Spleen (tissue), 7 donors: Measurements from ENCODE around the gene LSM14B.
"Not testable (repeated sequence)": the region's sequence is repeated elsewhere in the genome, so short reads cannot be mapped to it uniquely, and the experiment has no call there.

Experiments
- POLR2A ChIP-seq, 3 donors: fragments of 450-650 bp; IDR thresholded peaks; one replicate each; pipeline ENCODE4 v1.5.1; 2017; ENCODE audit warnings: antibody characterized with exemption in 3 of 3, mild to moderate bottlenecking in 1 of 3
- TF ChIP-seq, protein P1 (sequence below), 11 experiments: fragments of 200-600 bp in 7 of 11; fragments of 450-650 bp in 4 of 11; sonication (generic) in 4 of 11; IDR thresholded peaks in 8 of 11; conservative IDR thresholded peaks in 3 of 11; 1 replicate in 7 of 11; 2 replicates in 4 of 11; pipeline versions ENCODE4 v1.4.0 to v1.8.0; 2016 to 2021; ENCODE audit warnings: antibody characterized with exemption in 11 of 11, inconsistent platforms in 4 of 11, mild to moderate bottlenecking in 1 of 11
- donor health status: DM: no; HTN: no; CAD: no; lungs with moderate emphysema.
- donor health status: DM: no; HTN: no; CAD: no.
- donor health status: DM: no; HTN: no; CAD: no.

DNA sequence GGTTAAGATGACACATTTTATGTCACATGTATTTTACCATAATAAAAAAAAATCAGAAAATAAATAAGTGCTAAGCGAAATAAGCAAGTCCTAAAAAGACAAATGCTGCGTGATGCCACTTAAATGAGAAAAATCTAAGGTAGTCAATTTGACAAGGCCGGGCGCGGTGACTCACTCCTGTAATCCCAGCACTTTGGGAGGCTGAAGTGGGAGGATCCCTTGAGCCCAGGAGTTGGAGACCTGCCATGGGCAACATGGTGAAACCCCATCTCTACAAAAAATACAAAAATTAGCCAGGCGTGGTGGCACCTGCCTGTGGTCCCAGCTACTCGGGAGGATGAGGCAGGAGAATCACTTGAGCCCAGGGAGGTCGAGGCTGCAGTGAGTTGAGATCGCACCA lies 38.1 kb upstream of the LSM14B start:
- TF ChIP-seq, protein P1, sequence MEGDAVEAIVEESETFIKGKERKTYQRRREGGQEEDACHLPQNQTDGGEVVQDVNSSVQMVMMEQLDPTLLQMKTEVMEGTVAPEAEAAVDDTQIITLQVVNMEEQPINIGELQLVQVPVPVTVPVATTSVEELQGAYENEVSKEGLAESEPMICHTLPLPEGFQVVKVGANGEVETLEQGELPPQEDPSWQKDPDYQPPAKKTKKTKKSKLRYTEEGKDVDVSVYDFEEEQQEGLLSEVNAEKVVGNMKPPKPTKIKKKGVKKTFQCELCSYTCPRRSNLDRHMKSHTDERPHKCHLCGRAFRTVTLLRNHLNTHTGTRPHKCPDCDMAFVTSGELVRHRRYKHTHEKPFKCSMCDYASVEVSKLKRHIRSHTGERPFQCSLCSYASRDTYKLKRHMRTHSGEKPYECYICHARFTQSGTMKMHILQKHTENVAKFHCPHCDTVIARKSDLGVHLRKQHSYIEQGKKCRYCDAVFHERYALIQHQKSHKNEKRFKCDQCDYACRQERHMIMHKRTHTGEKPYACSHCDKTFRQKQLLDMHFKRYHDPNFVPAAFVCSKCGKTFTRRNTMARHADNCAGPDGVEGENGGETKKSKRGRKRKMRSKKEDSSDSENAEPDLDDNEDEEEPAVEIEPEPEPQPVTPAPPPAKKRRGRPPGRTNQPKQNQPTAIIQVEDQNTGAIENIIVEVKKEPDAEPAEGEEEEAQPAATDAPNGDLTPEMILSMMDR (IDR thresholded peaks at IDR 0.05 in 8 of 11, conservative IDR thresholded peaks at IDR 0.05 in 3 of 11): not testable (repeated sequence)
- TF ChIP-seq POLR2A (IDR thresholded peaks at IDR 0.05): not testable (repeated sequence)
